Ramos (cell line): ENCODE data around the gene RDH11.

Experiments used
- in situ Hi-C: fragments of 300-500 bp; cut with MboI; formaldehyde crosslinking; loops from one replicate; pipeline ENCODE4 v1.14.3; 2022; ENCODE audit warnings: low sequenced_read_pairs; ENCODE audit not compliant: unreplicated experiment

RDH11 gene

GRCh38 chr14:67653651-67654280 is 41.8 kb downstream of the RDH11 start:
- in situ Hi-C loops: no loop called here

DNA sequence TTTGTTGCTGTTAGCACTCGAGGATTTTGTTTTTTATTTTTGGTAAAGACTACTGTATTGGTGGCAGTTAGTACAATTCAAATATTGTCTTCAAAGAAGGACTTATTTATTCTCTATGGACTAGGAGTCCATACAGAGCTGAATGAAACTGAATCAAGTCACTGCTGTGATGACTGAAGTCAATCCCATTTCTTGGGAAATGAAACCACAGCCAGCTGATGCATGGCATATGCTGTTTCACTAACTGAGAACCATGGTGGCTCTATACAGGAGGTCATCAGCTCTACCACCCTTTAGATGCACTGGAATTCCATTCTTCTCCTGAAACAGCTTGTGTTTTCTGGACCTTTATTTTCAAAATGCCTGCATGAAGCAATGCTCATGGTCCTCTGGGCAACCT is 43.4 kb downstream of the RDH11 start:
- in situ Hi-C loops: no loop called here

GRCh38 chr14:67650694-67651093 is 44.9 kb downstream of the RDH11 start:
- in situ Hi-C loops: no loop called here

DNA sequence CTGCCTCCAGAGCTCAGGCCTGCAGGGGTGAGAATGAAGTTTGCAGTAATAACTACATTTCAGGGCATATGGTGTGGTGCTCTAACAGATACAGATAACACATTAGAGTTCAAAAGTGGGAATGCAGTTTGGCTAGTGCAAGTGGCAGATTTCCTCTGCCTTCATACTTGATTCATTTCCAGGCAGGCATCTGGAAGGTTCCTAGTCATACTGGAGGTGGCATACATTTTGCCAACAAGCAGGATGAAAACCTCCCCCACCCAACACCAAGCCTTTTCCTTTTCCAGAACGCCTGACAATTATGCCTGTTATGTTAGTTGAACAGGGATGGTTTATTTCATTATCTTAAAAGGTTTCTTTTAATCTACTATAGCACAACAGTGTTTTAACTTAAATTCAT is 45.4 kb downstream of the RDH11 start:
- in situ Hi-C loops: no loop called here

- in situ Hi-C loops: no loop called here
Measured at GRCh38 chr14:67646131-67646530, 49.4 kb downstream of the RDH11 start.

DNA sequence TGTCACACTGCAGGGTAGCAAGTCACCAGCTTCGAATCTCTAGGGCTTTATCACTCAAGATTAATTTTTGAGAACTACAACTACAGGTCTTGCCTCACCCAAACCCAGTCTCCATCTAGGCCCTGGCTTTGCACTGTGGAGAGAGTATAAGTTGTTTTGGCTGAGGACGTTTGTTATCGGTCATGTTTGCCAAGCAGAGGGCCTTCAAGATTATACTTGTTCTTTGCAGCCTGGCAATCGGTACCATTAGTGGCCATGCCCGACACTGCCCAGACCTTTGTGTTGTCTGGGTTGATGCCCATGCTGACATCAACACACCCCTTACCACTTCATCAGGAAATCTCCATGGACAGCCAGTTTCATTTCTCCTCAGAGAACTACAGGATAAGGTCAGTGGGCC is 50.1 kb downstream of the RDH11 start:
- in situ Hi-C loops: no loop called here

GRCh38 chr14:67644428-67644827 is 51.1 kb downstream of the RDH11 start:
- in situ Hi-C loops: no loop called here

DNA sequence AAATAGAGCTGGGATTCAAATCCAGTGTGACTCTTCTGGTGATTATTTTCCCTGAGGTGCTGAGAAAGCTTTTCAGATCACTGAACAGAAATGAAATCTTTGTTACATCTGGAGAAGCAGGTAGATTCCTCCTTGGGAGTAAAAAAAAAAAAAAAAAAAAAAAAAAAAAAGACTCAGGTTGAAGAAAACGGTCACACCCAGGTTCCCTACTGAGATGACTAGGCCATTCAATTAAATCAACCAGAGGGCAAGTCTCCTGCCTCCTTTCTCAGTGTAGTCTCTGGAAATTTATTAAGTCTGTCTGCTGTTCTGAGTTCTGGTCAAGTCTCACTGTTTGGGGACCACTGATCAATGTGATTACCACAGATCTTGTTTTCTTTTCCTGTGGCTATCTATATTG is 51.9 kb downstream of the RDH11 start:
- in situ Hi-C loops: no loop called here

DNA sequence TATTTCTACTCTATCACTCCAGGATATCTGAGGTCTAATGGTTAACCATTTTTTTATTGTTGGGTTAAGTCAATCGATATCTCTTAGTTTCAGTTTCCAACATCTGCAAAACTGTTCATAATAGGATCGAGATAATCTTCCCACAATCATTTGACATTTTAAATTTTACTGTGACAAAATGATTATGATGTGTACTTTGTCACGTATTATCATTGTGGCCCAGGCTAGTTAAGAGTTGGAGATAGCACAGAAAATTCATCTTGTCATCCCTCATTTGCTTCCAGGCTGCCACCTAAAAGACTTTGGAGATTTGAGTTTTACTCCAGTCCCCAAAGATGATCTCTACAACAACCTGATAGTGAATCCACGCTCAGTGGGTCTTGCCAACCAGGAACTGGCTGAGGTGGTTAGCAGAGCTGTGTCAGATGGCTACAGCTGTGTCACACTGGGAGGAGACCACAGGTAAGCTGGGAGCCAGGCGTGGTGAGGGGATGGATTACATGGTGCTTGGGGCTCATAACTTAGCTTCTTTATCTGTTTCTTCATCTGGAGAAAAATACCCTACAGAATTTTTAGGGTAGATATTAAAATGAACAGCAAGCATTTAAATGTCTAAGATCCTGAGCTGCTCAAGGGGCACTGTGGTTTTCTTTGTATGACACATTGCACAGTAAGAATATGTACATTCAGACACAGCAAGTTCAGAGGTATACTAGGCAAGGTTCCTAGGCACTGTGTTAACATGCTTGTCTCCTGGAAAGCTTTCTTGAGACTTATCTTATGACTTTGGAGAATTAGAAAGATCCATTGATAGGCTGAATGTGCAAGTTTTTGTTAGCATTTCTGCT is 53.4 kb downstream of the RDH11 start:
- in situ Hi-C loops: no loop called here

GRCh38 chr14:67641480-67641879 is 54.1 kb downstream of the RDH11 start:
- in situ Hi-C loops: no loop called here

DNA sequence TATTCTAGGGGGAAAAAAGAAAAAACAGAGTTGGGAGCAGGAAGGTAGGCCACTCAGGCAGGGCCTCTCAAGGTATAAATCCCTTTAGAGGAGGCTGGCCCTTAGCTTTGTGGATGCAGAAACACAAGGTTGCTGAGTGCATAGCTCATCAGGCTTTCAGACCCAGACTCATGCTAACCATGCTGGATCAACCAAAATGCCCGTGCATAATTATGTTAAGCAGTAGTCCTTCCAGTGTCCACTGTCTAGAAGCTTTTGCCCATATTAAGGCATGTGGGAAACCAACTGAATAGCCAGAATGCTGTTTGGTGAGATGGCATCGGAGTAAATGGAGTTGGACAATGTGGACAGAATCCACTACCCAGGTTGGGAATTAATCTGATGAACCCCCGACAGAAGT is 56.9 kb downstream of the RDH11 start:
- in situ Hi-C loops: no loop called here

- in situ Hi-C loops: no loop called here
Measured at GRCh38 chr14:67636361-67636919, 59.1 kb downstream of the RDH11 start.

DNA sequence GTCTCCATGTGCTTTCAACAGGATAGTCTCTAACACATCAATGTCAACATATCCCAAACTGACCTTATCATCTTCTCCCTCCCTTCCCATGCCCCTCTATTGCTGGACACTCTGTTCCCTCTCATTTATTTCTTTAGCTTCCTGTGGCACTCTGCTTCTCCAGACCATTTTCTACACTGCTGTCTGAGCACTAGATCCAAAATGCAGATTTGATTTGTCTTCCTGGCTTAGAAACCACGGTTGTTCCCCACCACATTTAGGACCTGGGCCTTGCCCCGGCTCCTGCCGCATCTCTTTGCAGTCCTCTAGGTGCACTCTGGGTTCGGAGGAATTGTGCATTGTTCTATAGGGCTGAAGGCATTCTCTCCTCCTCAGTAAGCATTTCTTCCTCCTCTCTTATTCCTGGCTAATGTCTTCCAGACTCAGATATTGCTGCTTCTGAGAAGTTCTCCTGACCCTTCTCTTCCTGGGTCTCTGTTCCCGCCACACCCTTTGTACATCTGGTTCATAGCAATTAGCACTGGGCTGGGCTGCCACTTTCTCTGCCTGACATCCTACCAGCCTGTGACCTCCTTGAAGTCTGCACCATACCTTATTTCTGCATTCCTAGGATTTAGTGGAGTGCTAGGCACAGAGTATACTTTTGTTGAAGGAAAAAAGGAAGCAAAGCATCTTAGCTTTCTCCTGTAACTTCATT is 62.0 kb downstream of the RDH11 start:
- in situ Hi-C loops: no loop called here

- in situ Hi-C loops: no loop called here
Measured at GRCh38 chr14:67630938-67631337, 64.6 kb downstream of the RDH11 start.

- in situ Hi-C loops: no loop called here
Measured at GRCh38 chr14:67630186-67630585, 65.4 kb downstream of the RDH11 start.

- in situ Hi-C loops: no loop called here
Measured at GRCh38 chr14:67627519-67627918, 68.0 kb downstream of the RDH11 start.
